Tibial artery (tissue), 4 donors: ENCODE results near the gene PKD2.
"Not testable (repeated sequence)": the region's sequence is repeated elsewhere in the genome, so short reads cannot be mapped to it uniquely, and the experiment has no call there.

ENCODE experiments used
- DNase-seq, 2 donors: peaks; one replicate each; pipeline ENCODE4 v3.0.0-alpha.2; 2019
- H3K27ac ChIP-seq, 2 donors: fragments of 200-600 bp; sonication (generic) in 1 of 2; 1 replicate in 1 of 2; 2 replicates in 1 of 2; pipeline ENCODE4 v1.5.1; 2018 to 2019; ENCODE audit warnings: mild to moderate bottlenecking in 1 of 2
- H3K27me3 ChIP-seq, 2 donors: fragments of 200-600 bp; sonication (generic) in 1 of 2; one replicate each; pipeline versions ENCODE4 v1.5.1 to v1.6.0; 2016 to 2019
- H3K36me3 ChIP-seq, 3 donors: fragments of 200-600 bp; sonication (generic) in 2 of 3; one replicate each; pipeline ENCODE4 v1.5.1; 2016 to 2019; ENCODE audit warnings: mild to moderate bottlenecking in 2 of 3
- H3K4me1 ChIP-seq, 4 donors: fragments of 200-600 bp; sonication (generic) in 2 of 4; 1 replicate in 3 of 4; 2 replicates in 1 of 4; pipeline ENCODE4 v1.5.1; 2016 to 2019
- H3K4me3 ChIP-seq, 2 donors: fragments of 200-600 bp; sonication (generic) in 1 of 2; 1 replicate in 1 of 2; 2 replicates in 1 of 2; pipeline ENCODE4 v1.5.1; 2018 to 2019; ENCODE audit warnings: mild to moderate bottlenecking in 2 of 2
- H3K9me3 ChIP-seq, 3 donors: fragments of 200-600 bp; sonication (generic) in 1 of 3; one replicate each; pipeline ENCODE4 v1.5.1; 2016 to 2019
- intact Hi-C: fragments of 100-400 bp; cut with DNase I; formaldehyde crosslinking; loops from one replicate; pipeline ENCODE4 v1.15.0; 2023; ENCODE audit warnings: low total_unique reads
- TF ChIP-seq, protein P1 (sequence below), 2 experiments: fragments of 200-600 bp in 1 of 2; fragments of 450-650 bp in 1 of 2; IDR thresholded peaks; one replicate each; pipeline ENCODE4 v1.5.1; 2017 to 2019; ENCODE audit warnings: antibody characterized with exemption in 2 of 2, mild to moderate bottlenecking in 1 of 2, moderate library complexity in 1 of 2

PKD2 gene

DNA sequence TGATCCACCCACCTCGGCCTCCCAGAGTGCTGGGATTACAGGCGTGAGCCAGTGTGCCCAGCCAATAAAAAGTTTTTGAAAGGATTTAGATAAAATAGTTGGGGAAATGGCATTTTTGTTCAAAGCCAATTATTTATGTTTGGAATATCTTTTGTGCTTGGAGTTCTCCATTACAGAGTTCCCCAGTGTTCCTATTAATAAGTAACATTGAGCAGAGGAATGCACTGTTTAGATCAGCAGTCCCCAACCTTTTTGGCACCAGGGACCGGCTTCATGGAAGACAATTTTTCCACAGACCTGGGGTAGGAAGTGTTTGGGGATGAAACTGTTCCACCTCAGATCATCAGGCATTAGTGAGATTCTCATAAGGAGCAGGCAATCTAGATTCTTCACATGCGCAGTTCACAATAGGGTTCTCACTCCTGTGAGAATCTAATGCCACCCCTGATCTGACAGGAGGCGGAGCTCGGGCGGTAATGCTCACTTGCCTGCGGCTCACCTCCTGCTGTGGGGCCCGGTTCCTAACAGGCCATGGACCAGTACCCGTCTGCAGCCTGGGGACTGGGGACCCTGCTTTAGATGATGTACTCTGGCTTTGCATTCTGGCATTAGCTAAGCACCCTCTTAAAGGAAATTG is 8.3 kb downstream of the PKD2 start:
- TF ChIP-seq, protein P1, sequence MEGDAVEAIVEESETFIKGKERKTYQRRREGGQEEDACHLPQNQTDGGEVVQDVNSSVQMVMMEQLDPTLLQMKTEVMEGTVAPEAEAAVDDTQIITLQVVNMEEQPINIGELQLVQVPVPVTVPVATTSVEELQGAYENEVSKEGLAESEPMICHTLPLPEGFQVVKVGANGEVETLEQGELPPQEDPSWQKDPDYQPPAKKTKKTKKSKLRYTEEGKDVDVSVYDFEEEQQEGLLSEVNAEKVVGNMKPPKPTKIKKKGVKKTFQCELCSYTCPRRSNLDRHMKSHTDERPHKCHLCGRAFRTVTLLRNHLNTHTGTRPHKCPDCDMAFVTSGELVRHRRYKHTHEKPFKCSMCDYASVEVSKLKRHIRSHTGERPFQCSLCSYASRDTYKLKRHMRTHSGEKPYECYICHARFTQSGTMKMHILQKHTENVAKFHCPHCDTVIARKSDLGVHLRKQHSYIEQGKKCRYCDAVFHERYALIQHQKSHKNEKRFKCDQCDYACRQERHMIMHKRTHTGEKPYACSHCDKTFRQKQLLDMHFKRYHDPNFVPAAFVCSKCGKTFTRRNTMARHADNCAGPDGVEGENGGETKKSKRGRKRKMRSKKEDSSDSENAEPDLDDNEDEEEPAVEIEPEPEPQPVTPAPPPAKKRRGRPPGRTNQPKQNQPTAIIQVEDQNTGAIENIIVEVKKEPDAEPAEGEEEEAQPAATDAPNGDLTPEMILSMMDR (IDR thresholded peaks at IDR 0.05): no peak
- H3K27me3 ChIP-seq: no peaks in the 10 kb centered on the region
- peaks cover 7 to 11% (median 8%) of the 10 kb centered on the region in 3 donors for H3K36me3 ChIP-seq
- DNase-seq: no peak
- peaks cover 0 to 97% (median 70%) of the 10 kb centered on the region in 4 donors for H3K4me1 ChIP-seq
- peak overlapping the region; percentile 96 to 99 for H3K27ac ChIP-seq
- H3K4me3 ChIP-seq: no peak overlapping the region
- intact Hi-C loops: no loop called here
- H3K9me3 ChIP-seq: no peaks in the 10 kb centered on the region

GRCh38 chr4:88017516-88018297 is 10.3 kb downstream of the PKD2 start:
- Histone ChIP-seq H3K27me3 (no peaks in the 10 kb centered on the region), H3K36me3 (peaks cover 11 to 16% (median 16%) of the 10 kb centered on the region in 3 donors), H3K27ac (peak overlapping the region; percentile 96 to 99), H3K4me3 (peak overlapping the region; percentile 29 to 43), H3K9me3 (no peaks in the 10 kb centered on the region), H3K4me1 (peaks cover 0 to 97% (median 55%) of the 10 kb centered on the region in 4 donors)
- TF ChIP-seq, protein P1 (IDR thresholded peaks at IDR 0.05): no peak
- intact Hi-C loops: no loop called here
- no peak for DNase-seq

DNA sequence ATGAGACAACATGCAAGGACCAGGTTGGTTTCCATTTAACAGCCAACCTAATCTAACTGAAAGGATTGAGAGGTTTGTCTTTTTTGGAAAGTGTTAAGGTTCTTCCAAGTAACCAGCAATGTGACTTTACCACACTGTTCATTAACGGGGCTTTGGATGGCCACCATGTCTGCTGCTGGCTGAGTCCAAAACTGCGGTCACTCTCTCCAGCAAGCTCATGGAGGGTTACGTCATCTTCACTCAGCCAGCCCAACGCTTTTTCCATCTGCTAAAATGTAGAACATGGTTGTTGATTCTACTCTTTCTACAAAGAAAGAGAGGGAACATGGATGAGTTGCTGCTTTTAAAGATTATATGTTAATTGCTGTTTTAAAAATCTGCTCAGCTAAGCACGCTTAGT is 11.0 kb downstream of the PKD2 start:
- H3K27ac ChIP-seq: peak overlapping the region; percentile 96 to 99
- peak; percentile 74 to 86 for DNase-seq
- H3K36me3 ChIP-seq: peaks cover 13 to 16% (median 16%) of the 10 kb centered on the region in 3 donors
- peak overlapping the region; percentile 29 to 43 for H3K4me3 ChIP-seq
- peaks cover 0 to 96% (median 48%) of the 10 kb centered on the region in 4 donors for H3K4me1 ChIP-seq
- TF ChIP-seq, protein P1 (IDR thresholded peaks at IDR 0.05): no peak
- no peaks in the 10 kb centered on the region for H3K27me3 ChIP-seq
- intact Hi-C loops: no loop called here
- H3K9me3 ChIP-seq: no peaks in the 10 kb centered on the region

DNA sequence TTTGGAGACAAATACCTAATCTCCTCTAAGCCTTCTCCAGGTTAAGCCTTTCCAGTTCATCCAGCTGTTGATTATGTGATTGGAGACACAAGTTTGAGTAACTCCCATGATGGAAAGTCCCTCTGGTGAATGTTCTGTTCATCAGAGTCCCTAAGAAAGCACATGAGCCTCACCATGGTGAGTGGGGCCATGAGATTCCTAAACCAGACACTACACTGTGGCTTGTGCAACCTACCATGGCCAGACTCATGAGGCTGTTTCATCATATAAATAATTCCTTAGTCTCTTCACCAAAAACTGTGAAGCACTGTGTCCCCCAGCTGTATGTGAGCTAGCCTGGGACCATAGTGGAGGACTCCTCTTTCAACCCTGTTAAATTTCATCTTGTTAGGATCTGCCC is 14.4 kb downstream of the PKD2 start:
- H3K4me1 ChIP-seq: peaks cover 0 to 78% (median 20%) of the 10 kb centered on the region in 4 donors
- H3K9me3 ChIP-seq: no peaks in the 10 kb centered on the region
- no peak for DNase-seq
- no peaks in the 10 kb centered on the region for H3K27me3 ChIP-seq
- peaks cover 29% of the 10 kb centered on the region in 3 donors for H3K36me3 ChIP-seq
- no peak overlapping the region for H3K4me3 ChIP-seq
- H3K27ac ChIP-seq: peak overlapping the region; percentile 16 to 96
- intact Hi-C loops: loop anchor here (5.0 kb wide), 1 partner anchor 260 kb away; the partner anchor contains the start of gene PPM1K
- TF ChIP-seq, protein P1 (IDR thresholded peaks at IDR 0.05): no peak

DNA sequence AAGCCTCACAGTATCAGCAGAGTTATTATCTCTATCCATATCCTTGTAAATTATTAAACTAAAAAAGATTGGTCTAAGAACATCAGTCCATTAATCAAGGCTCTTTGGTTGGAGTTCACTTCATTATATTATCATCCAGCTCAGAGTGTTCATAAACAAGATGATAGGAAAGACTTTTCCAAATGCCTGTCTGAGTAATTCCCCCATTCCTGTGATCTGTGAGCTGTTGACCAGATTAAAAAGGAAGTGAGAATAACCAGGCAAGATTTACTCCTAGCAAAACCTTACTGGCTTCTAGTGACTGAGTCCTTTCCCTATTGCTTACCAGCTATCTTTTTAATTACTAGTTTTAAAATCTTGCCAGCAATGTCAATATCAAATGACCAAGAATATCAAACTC is 14.9 kb downstream of the PKD2 start:
- Histone ChIP-seq H3K27me3 (no peaks in the 10 kb centered on the region), H3K4me3 (no peak overlapping the region), H3K27ac (peak overlapping the region; percentile 8 to 96), H3K36me3 (peaks cover 32% of the 10 kb centered on the region in 3 donors), H3K4me1 (peaks cover 0 to 76% (median 16%) of the 10 kb centered on the region in 4 donors), H3K9me3 (no peaks in the 10 kb centered on the region)
- DNase-seq: no peak
- TF ChIP-seq, protein P1 (IDR thresholded peaks at IDR 0.05): no peak
- intact Hi-C loops: loop anchor here (5.0 kb wide), 1 partner anchor 260 kb away; the partner anchor contains the start of gene PPM1K

GRCh38 chr4:88025868-88026661 is 18.6 kb downstream of the PKD2 start:
- intact Hi-C loops, DNase-seq, H3K9me3 ChIP-seq, H3K27ac ChIP-seq, H3K27me3 ChIP-seq, H3K4me3 ChIP-seq: not testable (repeated sequence)
- Histone ChIP-seq H3K36me3 (peaks cover 18 to 38% (median 36%) of the 10 kb centered on the region in 3 donors), H3K4me1 (peaks cover 0 to 54% (median 6%) of the 10 kb centered on the region in 4 donors)
